BLaER1 treated with 17β-estradiol and CSF1 and Interleukin-3, amounts not matched to agents 10 nM and 100 nM (cell line): ENCODE measurements around the gene ERC1.

Source experiments
- H3K27ac ChIP-seq, 11 experiments: shearing (Covaris generic); formaldehyde crosslinking; 2 replicates each; pipeline ENCODE4 v1.8.1; 2022
- H3K27me3 ChIP-seq, 11 experiments: shearing (Covaris generic); formaldehyde crosslinking; 2 replicates each; pipeline ENCODE4 v1.8.1; 2022
- H3K36me3 ChIP-seq, 11 experiments: shearing (Covaris generic); formaldehyde crosslinking; 2 replicates each; pipeline ENCODE4 v1.8.1; 2022
- H3K4me1 ChIP-seq, 10 experiments: shearing (Covaris generic); formaldehyde crosslinking; 2 replicates each; pipeline ENCODE4 v1.8.1; 2022
- H3K4me2 ChIP-seq, 11 experiments: shearing (Covaris generic); formaldehyde crosslinking; 2 replicates each; pipeline ENCODE4 v1.8.1; 2022
- H3K4me3 ChIP-seq, 10 experiments: shearing (Covaris generic); formaldehyde crosslinking; 2 replicates each; pipeline ENCODE4 v1.8.1; 2022
- H3K9ac ChIP-seq, 11 experiments: shearing (Covaris generic); formaldehyde crosslinking; 2 replicates each; pipeline ENCODE4 v1.8.1; 2022
- H3K9me3 ChIP-seq, 11 experiments: shearing (Covaris generic); formaldehyde crosslinking; replicated peaks in 1 of 11; 2 replicates each; pipeline ENCODE4 v1.8.1; 2022
- H4K20me1 ChIP-seq, 11 experiments: shearing (Covaris generic); formaldehyde crosslinking; 2 replicates each; pipeline ENCODE4 v1.8.1; 2022
- Cebpa-rat ChIP-seq, 11 experiments: shearing (Covaris generic); IDR thresholded peaks; 2 replicates each; pipeline ENCODE4 v1.8.1; 2022

The ERC1 gene

DNA sequence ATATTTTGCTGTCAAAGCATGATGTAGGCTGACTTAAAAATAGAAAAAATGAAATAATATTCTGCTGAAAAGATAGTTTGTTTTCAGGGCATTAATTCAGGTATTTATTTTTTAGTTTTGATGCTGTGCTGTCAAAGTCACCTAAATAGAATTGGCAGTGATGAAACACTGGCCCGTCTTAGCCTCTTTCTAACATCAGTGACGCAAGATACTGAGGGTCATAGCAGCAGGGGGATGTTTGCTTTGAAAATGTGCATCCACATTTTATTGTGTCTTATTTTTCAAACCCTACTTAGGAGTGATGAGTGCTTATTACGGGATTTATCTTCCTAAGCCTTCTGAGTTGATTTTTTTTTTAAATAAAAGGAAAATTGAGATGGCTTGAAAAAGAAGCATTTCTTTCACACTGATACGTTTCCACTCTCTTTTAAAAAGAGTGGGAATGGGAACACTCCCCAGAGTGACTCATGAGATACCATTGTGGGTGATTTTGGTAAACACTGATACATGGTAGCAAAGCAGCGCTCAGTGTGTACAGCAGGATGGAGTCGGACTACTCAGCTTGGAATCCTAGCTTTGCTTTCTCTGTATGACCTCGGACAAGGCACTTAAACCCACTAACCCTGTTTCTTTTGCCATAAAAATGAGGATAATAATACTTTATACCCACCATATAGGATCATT is 290.8 kb downstream of the ERC1 start:
- no peak for TF ChIP-seq Cebpa-rat (IDR thresholded peaks at IDR 0.05)
- no peaks in the 10 kb centered on the region for H3K9me3 ChIP-seq
- H3K4me3 ChIP-seq, result no peak overlapping the region
- H3K27ac ChIP-seq, result peak overlapping the region in 1 of 11 experiments; percentile 20; a peak in 1 of 22 replicates
- H3K36me3 ChIP-seq, result peaks cover 0 to 24% (median 3%) of the 10 kb centered on the region in 11 experiments; a peak in 7 of 22 replicates
- H4K20me1 ChIP-seq, result no peaks in the 10 kb centered on the region
- H3K27me3 ChIP-seq, result no peaks in the 10 kb centered on the region
- H3K4me1 ChIP-seq, result peaks cover 6 to 23% (median 17%) of the 10 kb centered on the region in 10 experiments; a peak in 18 of 20 replicates
- no peak overlapping the region for H3K4me2 ChIP-seq
- no peak overlapping the region for H3K9ac ChIP-seq

DNA sequence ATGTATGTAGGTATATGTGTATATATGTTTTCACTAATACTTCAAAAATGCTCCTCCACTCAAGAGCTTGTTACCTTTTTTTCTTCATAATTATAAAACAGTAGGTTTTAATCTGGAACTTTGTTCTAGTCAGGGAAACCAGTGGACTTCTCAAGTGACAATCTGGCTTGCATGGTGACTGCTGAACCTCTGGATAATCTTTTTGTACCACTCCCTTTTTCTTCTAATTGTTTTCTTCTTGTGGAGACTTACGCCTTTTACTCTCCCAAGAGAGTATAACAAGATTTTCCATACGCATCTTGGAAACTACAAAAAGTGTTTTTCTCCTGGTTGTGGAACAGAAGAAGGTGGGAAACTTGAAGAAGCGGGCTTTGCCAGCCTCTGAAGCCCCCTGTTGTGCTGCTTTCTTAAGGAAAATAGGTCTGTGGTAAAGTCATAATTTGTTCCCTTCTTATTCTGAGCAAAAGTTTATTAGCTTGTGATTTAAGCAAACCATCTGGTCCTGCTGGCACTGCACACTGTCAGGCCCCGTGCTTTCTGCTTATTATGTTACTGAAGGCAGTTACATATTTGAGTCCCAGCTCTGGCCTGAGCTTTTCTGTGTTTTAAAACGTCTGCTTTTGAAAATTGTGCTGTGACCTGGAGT is 291.8 kb downstream of the ERC1 start:
- no peak overlapping the region for H3K4me3 ChIP-seq
- no peak for TF ChIP-seq Cebpa-rat (IDR thresholded peaks at IDR 0.05)
- H3K9ac ChIP-seq, result no peak overlapping the region
- H3K36me3 ChIP-seq, result peaks cover 0 to 24% (median 3%) of the 10 kb centered on the region in 11 experiments; a peak in 7 of 22 replicates
- H4K20me1 ChIP-seq, result no peaks in the 10 kb centered on the region
- H3K4me2 ChIP-seq, result no peak overlapping the region
- no peak overlapping the region for H3K27ac ChIP-seq
- H3K4me1 ChIP-seq, result peaks cover 4 to 14% (median 8%) of the 10 kb centered on the region in 10 experiments; a peak in 18 of 20 replicates
- H3K9me3 ChIP-seq, result no peaks in the 10 kb centered on the region
- H3K27me3 ChIP-seq, result no peaks in the 10 kb centered on the region

GRCh38 chr12:1283316-1283715 is 292.3 kb downstream of the ERC1 start:
- peaks cover 0 to 24% (median 3%) of the 10 kb centered on the region in 11 experiments; a peak in 7 of 22 replicates for H3K36me3 ChIP-seq
- no peak overlapping the region for H3K9ac ChIP-seq
- no peaks in the 10 kb centered on the region for H4K20me1 ChIP-seq
- H3K27me3 ChIP-seq, result no peaks in the 10 kb centered on the region
- H3K4me2 ChIP-seq, result no peak overlapping the region
- no peak for TF ChIP-seq Cebpa-rat (IDR thresholded peaks at IDR 0.05)
- H3K9me3 ChIP-seq, result no peaks in the 10 kb centered on the region
- H3K4me3 ChIP-seq, result no peak overlapping the region
- peaks cover 0 to 9% (median 3%) of the 10 kb centered on the region in 10 experiments; a peak in 11 of 20 replicates for H3K4me1 ChIP-seq
- H3K27ac ChIP-seq, result no peak overlapping the region

GRCh38 chr12:1284611-1285010 is 293.6 kb downstream of the ERC1 start:
- Histone ChIP-seq H3K4me3 (no peak overlapping the region), H3K4me1 (peaks cover 2 to 5% (median 4%) of the 10 kb centered on the region in 10 experiments), H3K9ac (no peak overlapping the region), H4K20me1 (no peaks in the 10 kb centered on the region), H3K4me2 (no peak overlapping the region), H3K27me3 (no peaks in the 10 kb centered on the region), H3K27ac (no peak overlapping the region), H3K36me3 (peaks cover 0 to 24% (median 3%) of the 10 kb centered on the region in 11 experiments; a peak in 7 of 22 replicates), H3K9me3 (no peaks in the 10 kb centered on the region)
- no peak for TF ChIP-seq Cebpa-rat (IDR thresholded peaks at IDR 0.05)

DNA sequence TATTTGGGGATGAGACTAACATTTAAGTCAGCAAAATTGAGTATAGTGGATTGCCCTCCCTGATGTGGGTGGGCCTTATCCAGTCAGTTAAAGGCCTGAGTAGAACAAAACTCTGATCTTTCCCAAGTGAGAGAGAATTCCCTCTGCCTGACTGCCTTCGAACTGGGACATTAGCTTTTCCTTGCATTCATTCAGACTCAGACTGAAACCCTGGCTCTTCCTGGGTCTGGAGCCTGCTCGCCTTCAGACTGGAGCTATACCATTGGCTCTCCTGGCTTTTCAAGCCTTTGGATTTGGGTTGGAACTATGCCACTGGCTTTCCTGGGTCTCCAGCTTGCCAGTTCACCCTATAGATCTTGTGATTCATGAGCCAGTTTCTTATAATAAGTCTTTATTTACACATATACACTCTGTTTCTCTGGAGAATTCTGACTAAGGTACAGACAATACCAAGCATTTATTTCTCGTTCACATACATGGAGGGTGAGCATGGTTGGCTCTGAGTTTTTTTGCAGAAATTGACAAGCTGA is 296.5 kb downstream of the ERC1 start:
- Histone ChIP-seq H3K36me3 (peaks cover 14 to 29% (median 24%) of the 10 kb centered on the region in 11 experiments; a peak in 20 of 22 replicates), H3K9ac (no peak overlapping the region), H3K4me2 (no peak overlapping the region), H3K27ac (no peak overlapping the region), H3K4me1 (peaks cover 10 to 26% (median 14%) of the 10 kb centered on the region in 10 experiments), H3K9me3 (no peaks in the 10 kb centered on the region), H4K20me1 (no peaks in the 10 kb centered on the region), H3K27me3 (no peaks in the 10 kb centered on the region), H3K4me3 (no peak overlapping the region)
- no peak for TF ChIP-seq Cebpa-rat (IDR thresholded peaks at IDR 0.05)

GRCh38 chr12:1288333-1288732 is 297.3 kb downstream of the ERC1 start:
- H3K9me3 ChIP-seq, result no peaks in the 10 kb centered on the region
- no peaks in the 10 kb centered on the region for H3K27me3 ChIP-seq
- TF ChIP-seq Cebpa-rat (IDR thresholded peaks at IDR 0.05), result no peak
- H3K4me1 ChIP-seq, result peaks cover 10 to 26% (median 14%) of the 10 kb centered on the region in 10 experiments
- no peak overlapping the region for H3K4me2 ChIP-seq
- no peaks in the 10 kb centered on the region for H4K20me1 ChIP-seq
- no peak overlapping the region for H3K9ac ChIP-seq
- H3K36me3 ChIP-seq, result peaks cover 16 to 30% (median 22%) of the 10 kb centered on the region in 11 experiments; a peak in 20 of 22 replicates
- H3K4me3 ChIP-seq, result no peak overlapping the region
- H3K27ac ChIP-seq, result no peak overlapping the region

DNA sequence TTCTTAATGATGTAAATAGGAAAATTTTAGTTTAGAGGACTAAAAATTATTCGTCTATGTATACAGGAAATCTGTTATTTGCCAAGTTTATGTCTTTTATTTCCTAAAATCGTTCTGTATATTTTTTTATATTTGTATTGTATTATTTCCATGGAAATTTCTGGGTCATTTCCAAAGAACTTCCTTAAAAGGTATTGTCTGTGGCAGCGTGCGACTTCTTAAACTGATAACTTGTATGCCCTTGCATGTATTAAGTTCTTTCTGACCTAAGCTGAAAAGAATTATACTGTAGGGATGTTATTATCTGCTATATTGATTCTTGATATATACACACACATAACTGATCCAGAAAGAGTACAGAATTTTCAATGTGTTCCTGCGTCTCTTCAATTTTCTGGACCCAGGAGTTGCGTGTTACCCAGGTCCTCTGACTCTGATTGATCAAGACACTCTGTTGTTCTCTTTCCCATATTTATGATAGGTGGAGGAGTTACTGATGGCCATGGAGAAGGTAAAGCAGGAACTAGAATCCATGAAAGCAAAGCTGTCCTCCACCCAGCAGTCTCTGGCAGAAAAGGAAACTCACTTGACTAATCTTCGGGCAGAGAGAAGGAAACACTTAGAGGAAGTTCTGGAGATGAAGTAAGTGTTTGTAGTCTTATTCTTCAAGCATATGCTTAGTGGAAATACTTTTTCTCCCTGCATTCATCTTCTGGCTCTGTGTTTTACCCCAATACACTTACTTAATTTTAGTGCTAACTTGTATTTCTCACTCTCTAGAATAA is 298.5 kb downstream of the ERC1 start:
- no peak for TF ChIP-seq Cebpa-rat (IDR thresholded peaks at IDR 0.05)
- H3K27ac ChIP-seq, result peak overlapping the region in 6 of 11 experiments; percentile 21 to 44 (median 36); a peak in 7 of 22 replicates
- H4K20me1 ChIP-seq, result no peaks in the 10 kb centered on the region
- H3K4me1 ChIP-seq, result peaks cover 10 to 26% (median 16%) of the 10 kb centered on the region in 10 experiments
- no peak overlapping the region for H3K4me3 ChIP-seq
- H3K9me3 ChIP-seq, result no peaks in the 10 kb centered on the region
- peak overlapping the region in 2 of 11 experiments; percentile 1 to 20; a peak in 1 of 22 replicates for H3K9ac ChIP-seq
- peak overlapping the region; percentile 26 to 71 (median 53) for H3K4me2 ChIP-seq
- H3K36me3 ChIP-seq, result peaks cover 16 to 31% (median 25%) of the 10 kb centered on the region in 11 experiments; a peak in 21 of 22 replicates
- H3K27me3 ChIP-seq, result no peaks in the 10 kb centered on the region

DNA sequence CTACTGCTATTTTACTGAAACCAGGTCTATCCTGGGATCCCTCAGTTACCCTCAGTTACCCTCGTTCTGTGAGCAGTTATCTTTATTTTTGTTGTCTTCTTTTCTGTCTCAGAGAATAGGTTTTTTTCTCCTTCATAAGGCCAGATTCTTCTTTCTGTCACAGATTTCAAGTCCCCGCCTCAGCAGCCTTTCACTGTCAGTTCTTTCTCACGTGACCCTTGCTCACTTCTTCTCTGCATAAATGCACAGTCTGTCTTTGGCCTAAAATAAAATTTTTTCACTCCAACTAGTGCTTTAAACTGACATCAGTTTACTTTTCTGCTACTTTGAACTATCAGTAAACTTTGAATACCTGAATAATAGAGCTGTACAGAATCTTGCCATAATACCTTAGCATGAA is 299.7 kb downstream of the ERC1 start:
- H3K9ac ChIP-seq, result no peak overlapping the region
- H3K4me2 ChIP-seq, result peak overlapping the region in 6 of 11 experiments; percentile 53 to 71 (median 62); a peak in 9 of 22 replicates
- no peak overlapping the region for H3K27ac ChIP-seq
- H3K27me3 ChIP-seq, result no peaks in the 10 kb centered on the region
- peaks cover 10 to 26% (median 16%) of the 10 kb centered on the region in 10 experiments for H3K4me1 ChIP-seq
- H3K9me3 ChIP-seq, result no peaks in the 10 kb centered on the region
- no peak overlapping the region for H3K4me3 ChIP-seq
- TF ChIP-seq Cebpa-rat (IDR thresholded peaks at IDR 0.05), result no peak
- no peaks in the 10 kb centered on the region for H4K20me1 ChIP-seq
- H3K36me3 ChIP-seq, result peaks cover 21 to 40% (median 36%) of the 10 kb centered on the region in 11 experiments; a peak in 21 of 22 replicates
